NCI-H2227 treated with DMSO at 0.1 percent for 48 hours (cell line): ENCODE data around the gene HIF1AN.
A peak's percentile ranks its signal among the peaks of the same experiment; 100 is the strongest.

ENCODE experiments used
- DNase-seq: peaks from one replicate; lab custom pipeline; 2025; lab: John Stamatoyannopoulos, UW

The HIF1AN gene

DNA sequence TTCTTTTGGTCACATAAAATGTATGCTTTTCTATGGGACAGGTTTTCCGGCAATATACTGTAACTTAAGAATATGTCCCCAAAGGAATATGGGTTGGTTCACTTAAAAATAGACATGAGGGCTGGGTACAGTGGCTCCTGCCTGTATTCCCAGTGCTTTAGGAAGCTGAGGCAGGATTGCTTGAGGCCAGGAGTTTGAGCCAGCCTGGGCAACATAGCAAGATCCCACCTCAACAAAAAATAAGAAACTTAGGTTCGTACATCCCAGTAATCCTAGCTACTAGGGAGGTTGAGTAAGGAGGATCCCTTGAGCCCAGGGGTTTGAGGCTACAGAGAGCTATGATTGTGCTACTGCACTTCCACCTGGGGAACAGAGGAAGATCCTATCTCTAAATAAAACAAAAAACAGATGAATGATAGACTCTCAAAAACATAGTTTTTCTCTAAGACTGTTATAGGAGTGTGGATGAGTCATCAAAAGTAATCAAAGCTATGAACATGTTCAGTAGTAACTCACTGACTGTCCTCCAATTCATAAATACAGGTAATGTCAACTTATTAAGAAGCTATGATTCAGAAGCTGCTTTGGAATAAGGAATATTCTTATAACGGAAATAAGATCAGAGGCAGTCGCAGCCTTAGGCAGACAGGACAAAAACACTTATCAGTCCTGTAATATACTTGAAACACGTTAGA is 13.5 kb upstream of the HIF1AN start:
- DNase-seq = no peak

DNA sequence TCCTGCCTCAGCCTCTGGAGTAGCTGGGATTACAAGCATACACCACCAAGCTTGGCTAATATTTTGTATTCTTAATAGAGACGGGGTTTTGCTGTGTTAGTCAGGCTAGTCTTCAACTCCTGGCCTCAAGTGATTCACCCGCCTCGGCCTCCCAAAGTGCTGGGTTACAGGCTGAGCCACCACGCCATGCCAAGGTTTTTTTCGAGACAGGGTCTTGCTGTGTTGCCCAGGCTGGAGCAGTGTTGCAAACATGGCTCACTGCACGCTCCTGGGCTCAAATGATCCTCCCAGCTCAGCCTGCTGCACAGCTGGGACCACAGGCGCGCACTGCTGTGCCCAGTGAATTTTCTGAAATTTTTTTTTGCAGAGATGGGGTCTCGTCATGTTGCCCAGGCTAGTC is 12.8 kb upstream of the HIF1AN start:
- no peak for DNase-seq

DNA sequence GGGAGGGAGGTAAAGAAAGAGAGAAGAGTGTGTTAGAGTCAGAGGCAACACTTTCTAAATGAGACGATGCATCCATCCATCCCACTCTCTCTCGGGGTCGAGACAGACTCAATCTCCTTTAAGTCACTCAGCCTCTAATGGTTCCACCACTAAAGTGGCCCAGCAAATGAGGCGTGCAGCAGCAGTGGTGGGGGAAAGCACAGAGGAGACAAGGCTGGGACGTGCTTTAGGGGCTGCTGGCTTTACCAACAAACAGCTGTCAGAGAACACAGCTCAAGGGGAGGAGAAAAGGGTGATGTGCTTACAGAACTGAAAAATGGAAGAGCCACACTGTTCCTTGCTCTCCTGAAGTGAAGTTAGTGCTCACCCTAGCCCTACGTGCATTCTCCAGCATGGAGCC is 11.5 kb upstream of the HIF1AN start:
- DNase-seq = no peak

DNA sequence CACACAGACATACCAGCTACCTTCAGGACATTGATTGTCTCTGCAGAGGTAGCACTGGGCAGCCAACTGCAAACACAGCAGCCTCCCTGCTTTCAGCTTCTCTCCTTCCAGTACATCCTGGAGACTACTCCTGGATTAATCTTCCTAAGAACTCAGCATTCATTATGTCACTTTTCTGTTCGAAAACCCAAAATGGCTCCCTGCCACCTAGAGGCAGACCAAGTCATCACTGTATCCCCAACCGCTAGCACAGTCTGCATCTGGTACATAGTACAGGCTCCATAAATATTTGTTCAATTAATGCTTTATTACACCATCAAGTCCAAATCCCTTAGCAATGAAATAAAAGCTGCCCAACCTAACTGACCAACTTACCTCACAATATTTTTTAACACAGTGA is 11.1 kb upstream of the HIF1AN start:
- DNase-seq = no peak

DNA sequence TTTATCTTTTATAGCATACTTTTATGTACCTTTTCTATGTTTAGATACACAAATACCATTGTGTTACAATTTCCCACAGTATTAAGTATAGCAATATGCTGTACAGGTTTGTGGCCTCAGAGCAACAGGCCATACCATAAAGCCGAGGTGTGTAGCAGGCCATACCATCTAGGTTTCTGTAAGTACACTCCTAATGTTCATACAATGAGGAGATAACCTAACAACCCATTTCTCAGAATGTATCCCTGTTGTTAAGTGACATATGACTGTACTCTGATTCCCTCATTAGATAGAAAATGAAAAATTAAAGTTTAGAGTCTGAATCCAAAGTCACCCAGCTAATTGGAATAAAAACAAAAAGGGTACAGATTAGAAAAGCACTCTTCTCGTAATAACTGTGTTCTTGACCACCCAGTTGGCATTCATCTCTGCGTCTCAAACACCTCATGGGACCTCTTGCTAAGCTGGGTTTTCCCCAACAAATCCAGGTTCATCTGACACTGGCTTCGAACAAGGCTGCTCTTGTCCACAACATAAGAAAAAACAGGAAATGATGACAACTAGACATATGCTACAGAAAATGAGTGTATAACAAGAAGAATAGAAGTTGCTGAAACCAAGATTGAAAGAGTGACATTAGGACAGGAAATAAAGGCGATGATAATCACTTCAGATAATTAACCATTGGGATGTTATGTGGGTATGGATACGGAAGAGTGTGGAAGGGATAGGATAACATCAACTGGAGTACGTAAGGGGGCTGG is 7.4 kb upstream of the HIF1AN start:
- DNase-seq = no peak

DNA sequence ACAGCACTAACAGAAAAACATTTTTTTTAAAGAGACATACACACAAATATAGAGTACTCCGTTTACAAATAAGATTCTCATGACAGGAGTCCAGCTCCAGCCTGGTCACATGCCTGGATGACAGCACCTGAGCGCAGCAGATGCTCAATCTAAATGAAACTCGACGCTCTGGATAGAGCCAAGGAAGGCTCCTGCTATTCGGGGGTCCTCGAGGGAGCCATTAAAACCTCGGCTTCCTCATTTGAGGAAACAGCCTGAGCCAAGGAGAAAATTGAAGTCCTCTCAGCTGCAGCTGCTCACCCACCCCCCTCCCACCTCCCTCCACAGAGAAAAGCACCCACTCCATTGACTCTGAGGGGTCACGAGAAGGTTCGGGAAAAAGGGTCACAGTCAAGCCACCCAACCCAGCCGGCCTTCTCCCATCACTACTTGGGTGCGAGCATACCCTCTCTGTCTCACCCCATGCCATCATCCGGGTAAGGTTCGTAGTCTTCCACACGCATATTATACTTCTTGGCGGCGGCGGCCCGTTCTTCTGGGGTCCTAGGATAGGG is 6.7 kb upstream of the HIF1AN start:
- DNase-seq = no peak

DNA sequence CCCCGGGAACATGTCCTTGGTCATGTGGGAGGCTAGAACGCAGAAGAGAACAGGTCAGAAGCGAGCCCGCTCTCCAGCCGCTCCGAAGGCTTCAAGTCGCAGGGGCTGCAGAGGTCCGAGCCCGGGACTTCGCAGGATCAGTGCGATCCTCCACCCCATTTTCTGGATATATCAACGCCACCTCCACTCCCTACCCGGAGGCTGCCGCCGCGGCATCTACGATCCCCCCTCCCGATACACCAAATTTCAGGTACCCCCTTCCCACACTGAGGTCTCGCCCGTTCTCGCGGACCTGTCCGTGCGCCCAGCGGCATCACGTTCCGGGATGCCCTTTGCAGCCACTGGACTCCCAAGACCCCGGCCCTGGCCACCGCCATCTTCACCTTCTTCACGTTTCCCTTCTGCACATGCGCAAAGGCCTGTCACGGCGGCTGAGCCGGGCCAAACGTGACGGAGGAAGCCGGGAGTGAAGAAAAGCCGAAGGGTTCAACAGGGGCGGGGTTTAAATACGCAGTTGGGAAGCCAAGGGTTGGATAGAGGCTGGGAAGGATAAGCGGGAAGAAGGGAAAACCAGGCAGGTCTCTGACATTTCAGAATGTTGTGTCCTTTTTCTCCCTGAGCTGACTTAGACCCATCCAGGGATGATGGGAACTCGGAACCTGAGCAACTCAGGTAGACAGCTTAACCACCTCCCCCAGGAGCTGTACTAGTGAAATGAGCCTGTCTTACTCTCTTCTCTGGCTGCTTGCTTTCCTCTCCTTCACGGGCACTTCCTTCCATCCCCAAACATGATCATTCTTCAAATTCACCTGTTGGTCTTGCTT is 6.1 kb upstream of the HIF1AN start, which contains the start of gene NDUFB8:
TSS of gene NDUFB8 (minus strand) at position 397 of the 824 bp plus-strand sequence. CDS start at position 377, 20 bp downstream.
- DNase-seq = peak; percentile 72

DNA sequence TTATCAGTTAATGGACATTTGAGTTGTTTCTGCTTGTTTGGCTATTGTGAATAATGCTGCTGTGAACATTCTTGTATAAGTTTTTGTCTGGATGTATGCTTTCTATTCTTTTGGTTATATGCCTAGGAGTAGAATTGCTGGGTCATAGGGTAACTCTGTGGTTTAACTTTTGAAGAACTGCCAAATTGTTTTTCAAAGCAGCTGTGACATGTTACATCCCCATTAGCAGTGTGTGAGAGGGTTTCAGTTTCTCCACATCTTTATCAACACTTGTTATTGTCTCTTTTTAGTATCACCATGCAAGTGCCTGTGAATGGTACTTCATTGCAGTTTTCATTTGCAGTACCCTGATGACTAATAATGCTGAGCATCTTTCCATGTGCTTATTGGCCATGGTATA is 4.0 kb upstream of the HIF1AN start:
- DNase-seq = no peak

DNA sequence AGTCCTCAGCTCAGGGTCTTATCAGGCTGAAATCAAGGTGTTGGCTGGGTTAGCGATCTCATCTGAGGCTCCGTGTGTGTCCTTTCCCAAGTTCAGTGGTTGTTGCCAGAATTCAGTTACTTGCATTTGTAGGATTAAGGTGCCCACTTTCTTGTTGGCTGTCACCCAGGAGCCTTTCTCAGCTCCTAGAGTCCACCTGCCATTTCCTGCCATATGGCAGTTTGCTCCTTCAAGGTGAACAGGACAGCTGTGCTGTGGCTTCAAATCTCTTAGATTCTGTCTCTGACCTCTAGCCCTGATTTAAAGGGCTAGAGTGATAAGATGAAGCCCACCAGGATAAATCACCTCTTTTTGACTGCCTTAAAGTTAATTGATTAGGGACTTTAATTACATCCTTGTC is 1.0 kb upstream of the HIF1AN start:
- no peak for DNase-seq

DNA sequence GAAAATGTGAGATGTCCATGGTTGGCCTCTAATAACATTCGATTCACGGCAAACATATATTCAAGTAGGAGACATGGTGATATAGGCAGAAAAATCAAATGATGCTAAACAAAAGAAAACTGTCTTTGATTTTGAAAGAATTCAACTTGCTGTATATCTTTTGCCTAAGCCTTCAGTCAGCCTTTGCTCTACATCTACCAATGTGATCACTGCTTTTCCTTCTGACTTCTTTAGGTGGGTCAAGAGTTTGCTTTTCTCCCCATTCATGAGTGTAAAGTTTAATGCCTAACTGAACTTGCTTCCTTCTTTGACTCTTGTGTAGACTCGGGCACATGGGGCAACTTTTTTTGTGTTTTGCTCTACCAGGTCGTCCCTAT is 417 bp upstream of the HIF1AN start:
- DNase-seq = no peak

DNA sequence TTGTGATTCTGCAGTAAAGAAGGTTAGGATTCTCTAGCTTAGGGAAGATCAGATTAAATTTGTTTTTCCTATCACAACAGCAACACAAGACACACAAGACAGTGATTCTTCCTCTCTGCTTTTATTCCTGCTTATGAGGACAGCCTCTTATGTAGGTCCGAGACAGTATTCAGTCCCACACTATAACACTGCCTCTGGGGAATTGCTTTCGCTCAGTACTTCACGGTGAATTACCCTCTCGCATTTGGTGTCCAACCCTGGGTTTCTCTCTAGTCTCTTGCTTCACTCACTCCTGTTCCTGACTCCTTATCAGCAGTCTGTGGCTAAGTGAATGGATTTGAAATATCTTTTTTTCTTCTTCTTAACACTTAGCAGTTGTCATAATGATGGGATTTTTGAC is 1.7 kb downstream of the HIF1AN start:
- no peak for DNase-seq

DNA sequence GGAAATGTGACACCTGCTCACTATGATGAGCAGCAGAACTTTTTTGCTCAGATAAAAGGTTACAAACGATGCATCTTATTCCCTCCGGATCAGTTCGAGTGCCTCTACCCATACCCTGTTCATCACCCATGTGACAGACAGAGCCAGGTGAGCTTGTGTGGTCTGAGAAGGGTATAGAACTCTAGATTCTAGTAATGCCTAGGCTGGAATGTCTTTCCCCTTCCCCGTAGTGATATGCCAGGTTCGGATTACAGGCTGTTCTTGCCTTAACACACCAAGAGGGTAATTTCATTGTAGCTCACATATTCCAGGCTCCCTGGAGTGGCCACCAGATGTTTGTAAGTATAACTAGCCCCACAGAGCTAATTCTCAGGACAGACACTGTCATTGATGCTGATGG is 9.2 kb downstream of the HIF1AN start:
- DNase-seq = no peak

DNA sequence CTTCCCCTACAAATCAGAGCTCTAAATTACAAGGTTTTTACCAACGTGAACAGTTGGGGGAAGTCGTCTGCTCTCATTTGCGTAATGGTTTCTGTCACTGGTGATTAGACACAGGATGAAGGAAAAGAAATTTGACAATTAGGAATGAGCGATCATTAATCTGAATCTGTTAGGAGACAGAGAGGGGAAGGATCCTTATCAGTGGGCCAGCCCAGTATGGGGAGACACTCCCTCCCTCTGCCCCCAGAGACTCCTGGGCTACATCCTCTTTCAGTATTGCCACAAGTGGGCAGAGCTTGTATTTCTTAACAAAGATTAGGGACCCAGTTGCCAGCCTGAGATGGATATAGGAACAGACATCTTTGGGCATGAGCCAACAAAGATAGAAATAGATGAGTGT is 15.5 kb downstream of the HIF1AN start:
- DNase-seq = no peak

DNA sequence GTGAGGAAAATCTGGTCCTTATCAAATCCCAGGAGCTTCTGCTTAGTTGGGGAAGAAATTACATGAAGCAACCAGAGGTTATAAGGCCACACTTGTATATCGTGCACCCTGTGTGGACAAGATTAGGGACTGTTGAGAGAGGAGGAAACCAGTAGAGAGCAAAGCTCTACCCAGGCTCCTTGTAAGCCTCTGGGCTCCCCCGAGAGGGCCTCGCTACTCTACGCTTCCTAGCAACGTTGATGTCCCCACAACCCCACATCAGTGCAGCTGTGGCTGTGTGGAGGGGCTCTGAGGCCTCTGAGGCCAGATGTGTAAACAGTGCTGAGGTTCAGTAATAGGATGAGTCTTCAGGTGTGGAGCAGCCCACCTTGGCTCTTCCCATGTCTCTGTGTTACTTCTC is 16.0 kb downstream of the HIF1AN start:
- DNase-seq = no peak

DNA sequence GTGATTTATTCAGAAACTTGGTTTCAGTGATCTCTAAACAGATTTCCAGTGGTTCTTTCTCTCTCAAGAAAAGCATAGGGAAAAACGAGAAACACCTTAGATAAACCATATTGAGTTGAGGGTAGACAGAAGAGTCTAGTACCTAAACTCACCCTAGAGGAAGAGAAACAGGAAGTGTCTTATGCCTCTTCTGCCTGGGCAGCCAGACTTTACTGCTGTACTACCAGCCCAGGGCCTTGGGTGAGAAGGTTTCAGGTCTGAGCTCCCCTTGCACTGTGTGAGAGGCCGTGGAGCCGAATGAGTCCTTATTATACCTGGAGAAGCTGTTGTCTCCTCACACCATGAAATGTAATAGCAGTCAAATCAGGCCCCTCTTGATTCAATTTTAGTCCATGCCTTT is 18.2 kb downstream of the HIF1AN start:
- no peak for DNase-seq

DNA sequence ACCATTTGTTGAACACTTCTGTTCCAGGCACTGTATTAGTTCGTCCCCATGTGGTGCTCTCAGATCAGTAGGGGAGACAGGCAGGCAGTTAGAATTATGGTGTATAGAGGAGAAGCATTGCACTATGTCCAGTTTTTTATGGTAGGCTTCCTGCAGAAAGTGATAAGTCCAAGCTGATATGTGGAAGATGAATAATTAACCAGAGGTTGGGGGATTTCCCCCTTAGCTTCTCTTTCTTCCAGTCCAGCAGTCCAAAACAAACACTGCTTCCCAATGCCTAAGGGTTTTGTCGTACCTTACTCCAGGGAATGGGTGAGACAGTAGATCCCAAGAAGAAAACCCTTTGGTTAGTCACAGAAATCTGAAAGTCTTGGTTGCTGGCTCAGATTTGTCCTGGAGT is 19.2 kb downstream of the HIF1AN start:
- no peak for DNase-seq

DNA sequence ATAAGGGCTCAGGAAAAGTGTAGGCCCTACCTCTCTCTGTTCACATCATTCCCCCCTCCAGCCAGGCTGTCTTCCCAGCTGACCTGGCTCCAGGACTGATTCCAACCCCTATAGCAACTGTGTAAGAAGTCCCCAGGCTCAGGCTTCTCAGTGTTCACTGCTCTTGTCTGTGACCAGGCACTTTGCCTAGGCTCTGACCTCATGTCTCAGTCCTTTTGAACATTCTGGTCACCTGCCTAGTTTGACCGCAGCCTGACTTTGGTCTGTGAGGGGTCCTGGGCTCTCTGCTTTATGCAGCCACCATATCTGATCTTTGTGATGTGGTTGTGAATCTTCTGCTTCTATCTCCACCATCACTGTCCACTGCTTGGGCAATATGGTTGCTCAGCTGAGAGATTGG is 24.5 kb downstream of the HIF1AN start:
- no peak for DNase-seq

DNA sequence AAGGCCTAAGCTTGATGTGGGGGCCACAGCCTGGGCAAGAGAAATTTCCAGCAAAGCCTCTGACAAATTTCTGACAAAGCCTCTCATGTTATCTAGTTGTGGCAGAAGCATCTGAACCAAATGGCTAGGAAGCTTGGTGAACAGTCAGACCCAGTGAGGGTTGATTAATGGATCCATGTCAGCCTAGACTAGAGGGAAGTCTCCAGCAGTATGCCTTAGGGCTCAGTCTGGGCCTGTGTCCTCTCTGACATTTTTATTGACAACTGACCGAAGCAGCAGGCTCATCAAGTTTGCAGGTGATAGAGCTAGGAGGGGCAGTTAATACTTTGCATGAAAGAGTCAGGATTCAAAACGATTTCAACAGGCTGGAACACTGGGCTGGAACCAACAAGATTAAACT is 25.3 kb downstream of the HIF1AN start:
- DNase-seq = no peak

DNA sequence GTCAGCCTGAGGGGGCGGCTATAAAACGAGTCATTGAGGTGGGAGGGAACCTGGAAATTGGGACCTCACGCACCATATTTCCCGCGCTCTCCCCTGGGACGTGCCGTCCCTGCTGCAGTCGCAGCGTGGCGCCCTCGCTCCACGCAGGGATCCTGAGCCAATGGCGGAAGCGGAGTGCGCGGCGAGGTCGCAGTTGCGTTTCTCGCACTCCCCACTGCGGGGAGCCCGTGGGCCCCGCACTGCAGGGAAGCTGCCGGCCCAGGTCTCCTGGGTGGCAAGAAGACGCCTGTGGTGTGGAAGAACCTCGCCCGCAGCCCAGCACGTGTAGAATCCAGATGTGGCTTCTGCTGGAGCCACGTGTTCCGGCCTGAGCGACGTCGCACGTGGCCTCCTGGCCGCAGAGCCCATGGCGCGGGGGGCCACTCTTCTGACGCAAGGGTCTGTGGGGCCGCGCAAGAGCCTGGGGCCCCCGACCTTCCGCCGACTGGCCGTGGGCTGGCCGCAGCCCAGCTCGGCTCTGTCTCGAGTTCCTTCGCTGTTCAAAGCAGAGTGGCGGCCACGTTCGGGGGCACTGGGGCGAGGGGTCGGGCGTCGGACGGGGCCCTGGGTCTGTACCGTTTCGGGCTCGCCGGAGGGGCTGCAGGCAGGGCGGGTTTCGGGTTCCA is 26.4 kb downstream of the HIF1AN start:
- DNase-seq = no peak

DNA sequence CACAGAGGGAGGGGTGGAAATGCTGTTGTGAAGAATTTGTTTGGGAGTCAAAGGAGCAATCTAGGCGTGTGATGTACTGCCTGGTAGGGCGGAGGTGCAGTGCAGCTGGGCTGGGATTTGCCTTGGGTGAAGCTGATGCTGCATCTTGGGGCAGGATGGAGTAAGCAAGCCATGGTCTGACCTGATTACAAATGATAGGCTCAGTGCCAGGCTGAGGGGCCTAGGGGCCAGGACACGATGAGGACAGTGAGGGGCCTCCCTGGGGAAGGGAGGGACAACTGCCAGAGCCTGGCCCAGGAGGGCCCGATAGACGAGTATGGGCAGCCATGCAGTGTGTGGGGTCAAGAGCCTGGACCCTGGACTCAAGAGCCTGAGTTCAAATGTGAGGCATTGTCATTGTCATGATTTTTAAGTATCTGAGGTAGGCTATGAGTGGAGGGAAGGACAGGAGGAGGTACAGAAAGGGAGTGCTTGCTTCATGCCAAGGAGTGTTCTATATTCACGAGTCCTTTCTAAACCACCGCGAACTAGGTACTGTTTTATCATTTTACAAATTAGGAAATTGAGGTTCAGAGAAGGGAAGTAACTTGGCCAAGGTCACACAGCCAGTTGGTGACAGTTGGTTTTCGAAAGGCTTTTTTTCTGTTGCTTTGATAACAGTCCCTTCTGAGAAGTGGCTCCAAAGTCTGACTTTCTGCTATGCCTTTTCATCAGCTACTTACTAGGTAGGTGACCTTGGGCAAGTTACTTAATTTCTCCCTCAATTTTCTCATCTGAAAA is 29.7 kb downstream of the HIF1AN start:
- no peak for DNase-seq

DNA sequence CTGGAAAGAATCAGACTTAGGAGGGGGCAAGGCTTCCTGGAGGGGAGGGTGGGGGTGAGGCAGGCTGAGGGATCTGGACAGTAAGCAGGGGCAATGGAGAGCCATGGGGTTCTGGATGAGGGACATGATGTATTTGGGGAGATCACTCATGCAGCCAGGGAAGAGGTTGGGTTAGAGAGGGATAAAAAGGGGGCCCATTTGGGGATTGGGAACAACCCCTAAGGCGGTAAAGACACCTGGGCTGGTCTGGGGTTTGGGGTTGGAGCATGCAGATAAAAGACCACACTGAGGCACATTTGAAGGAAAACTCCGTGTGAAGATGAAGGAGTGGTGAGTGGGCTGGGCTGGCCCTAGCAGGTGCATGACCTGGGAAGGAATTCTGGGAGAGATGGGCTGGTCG is 30.8 kb downstream of the HIF1AN start:
- DNase-seq = no peak
